BE2C (cell line): ENCODE results near the gene PLCB1.

Experiments used
- DNase-seq: peaks from one replicate; pipeline ENCODE4 v3.0.0-alpha.2; 2020
- H3K27me3 ChIP-seq: fragments of 250-450 bp; sonication (Bioruptor Pico); 2 replicates; pipeline ENCODE4 v1.5.1; 2020; ENCODE audit warnings: mild to moderate bottlenecking
- H3K36me3 ChIP-seq: fragments of 250-450 bp; sonication (Bioruptor Pico); 2 replicates; pipeline ENCODE4 v1.5.1; 2020; ENCODE audit warnings: mild to moderate bottlenecking
- H3K4me1 ChIP-seq: fragments of 250-450 bp; sonication (Bioruptor Pico); 2 replicates; pipeline ENCODE4 v1.5.1; 2020
- H3K4me3 ChIP-seq: 2 replicates; pipeline ENCODE4 v1.5.1; 2011; ENCODE audit warnings: low read depth, low read length
- H3K9me3 ChIP-seq: fragments of 250-450 bp; sonication (Bioruptor Pico); 2 replicates; pipeline ENCODE4 v1.5.1; 2020
- TF ChIP-seq, protein P1 (sequence below): IDR thresholded peaks from 2 replicates; pipeline ENCODE4 v1.5.1; 2012; ENCODE audit warnings: mild to moderate bottlenecking, low read depth, low read length

Gene PLCB1

DNA sequence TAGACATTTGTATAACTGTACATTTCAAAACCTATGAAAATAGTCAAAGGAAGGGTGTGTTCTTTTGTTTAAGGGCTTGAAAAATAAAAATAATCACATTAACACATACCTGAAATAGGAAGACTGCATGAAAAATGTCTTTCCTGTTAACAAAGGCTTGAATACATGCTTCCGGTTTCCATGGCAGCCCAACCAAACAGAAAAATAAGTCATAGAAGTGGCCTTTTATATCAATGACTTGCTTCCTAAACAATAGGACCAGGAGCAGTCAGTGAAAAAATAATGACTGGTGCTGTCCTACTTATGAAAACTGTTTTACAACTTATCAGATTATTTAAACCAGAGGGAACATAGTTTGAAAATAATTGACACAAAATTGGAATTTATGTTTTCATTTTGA, 524.3 kb downstream of the PLCB1 start:
- no peaks in the 10 kb centered on the region for H3K9me3 ChIP-seq
- H3K4me1 ChIP-seq: peaks cover 12% of the 10 kb centered on the region
- TF ChIP-seq, protein P1, sequence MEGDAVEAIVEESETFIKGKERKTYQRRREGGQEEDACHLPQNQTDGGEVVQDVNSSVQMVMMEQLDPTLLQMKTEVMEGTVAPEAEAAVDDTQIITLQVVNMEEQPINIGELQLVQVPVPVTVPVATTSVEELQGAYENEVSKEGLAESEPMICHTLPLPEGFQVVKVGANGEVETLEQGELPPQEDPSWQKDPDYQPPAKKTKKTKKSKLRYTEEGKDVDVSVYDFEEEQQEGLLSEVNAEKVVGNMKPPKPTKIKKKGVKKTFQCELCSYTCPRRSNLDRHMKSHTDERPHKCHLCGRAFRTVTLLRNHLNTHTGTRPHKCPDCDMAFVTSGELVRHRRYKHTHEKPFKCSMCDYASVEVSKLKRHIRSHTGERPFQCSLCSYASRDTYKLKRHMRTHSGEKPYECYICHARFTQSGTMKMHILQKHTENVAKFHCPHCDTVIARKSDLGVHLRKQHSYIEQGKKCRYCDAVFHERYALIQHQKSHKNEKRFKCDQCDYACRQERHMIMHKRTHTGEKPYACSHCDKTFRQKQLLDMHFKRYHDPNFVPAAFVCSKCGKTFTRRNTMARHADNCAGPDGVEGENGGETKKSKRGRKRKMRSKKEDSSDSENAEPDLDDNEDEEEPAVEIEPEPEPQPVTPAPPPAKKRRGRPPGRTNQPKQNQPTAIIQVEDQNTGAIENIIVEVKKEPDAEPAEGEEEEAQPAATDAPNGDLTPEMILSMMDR: no peak
- no peaks in the 10 kb centered on the region for H3K27me3 ChIP-seq
- DNase-seq: no peak
- H3K4me3 ChIP-seq: no peak overlapping the region
- H3K36me3 ChIP-seq: no peaks in the 10 kb centered on the region

DNA sequence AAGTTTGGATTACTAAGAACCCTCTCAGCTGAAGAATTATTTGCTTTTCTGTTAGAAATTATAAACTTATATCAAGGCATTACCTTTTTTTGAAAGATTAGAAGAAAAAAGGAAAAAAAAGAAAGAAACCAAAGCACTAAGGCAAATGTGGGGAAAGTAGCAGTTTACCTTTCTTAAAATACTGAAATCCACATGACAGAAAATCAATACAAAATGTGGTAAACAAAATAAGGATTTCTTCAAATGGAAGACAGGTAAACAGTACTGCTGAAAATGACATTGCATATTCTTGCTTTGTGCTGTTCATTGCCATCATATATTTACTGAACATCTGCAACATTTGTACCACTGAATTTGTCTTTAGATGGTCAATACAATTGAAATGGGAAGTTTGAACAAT, 525.6 kb downstream of the PLCB1 start:
- TF ChIP-seq, protein P1: no peak
- no peak for DNase-seq
- H3K4me3 ChIP-seq: no peak overlapping the region

DNA sequence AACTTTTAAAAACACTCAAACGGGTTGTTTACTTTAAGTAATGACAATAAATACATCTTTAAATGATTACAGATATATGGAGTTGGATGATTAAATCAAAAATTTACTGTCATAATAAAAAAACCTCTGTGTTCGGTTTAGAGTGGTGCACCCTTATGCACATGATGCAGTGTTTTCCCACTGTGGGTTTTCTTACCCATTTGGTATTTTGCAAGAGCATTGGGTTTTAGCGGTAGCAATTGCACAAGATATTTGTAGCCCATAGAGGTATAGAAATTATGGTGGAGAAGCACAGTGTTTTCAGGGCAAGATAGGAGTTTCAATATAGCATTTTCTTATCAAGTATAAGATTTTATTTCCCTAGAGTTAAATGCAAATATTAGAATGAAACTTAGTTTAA, 526.0 kb downstream of the PLCB1 start:
- no peak for DNase-seq
- Histone ChIP-seq H3K36me3 (no peaks in the 10 kb centered on the region), H3K27me3 (no peaks in the 10 kb centered on the region), H3K4me1 (peaks cover 14% of the 10 kb centered on the region), H3K9me3 (no peaks in the 10 kb centered on the region), H3K4me3 (no peak overlapping the region)
- TF ChIP-seq, protein P1: no peak

More for the DNA sequence above, 525.6 kb downstream of the PLCB1 start:
- H3K9me3 ChIP-seq: no peaks in the 10 kb centered on the region
- H3K4me1 ChIP-seq: peaks cover 13% of the 10 kb centered on the region
- H3K27me3 ChIP-seq: no peaks in the 10 kb centered on the region
- no peaks in the 10 kb centered on the region for H3K36me3 ChIP-seq

DNA sequence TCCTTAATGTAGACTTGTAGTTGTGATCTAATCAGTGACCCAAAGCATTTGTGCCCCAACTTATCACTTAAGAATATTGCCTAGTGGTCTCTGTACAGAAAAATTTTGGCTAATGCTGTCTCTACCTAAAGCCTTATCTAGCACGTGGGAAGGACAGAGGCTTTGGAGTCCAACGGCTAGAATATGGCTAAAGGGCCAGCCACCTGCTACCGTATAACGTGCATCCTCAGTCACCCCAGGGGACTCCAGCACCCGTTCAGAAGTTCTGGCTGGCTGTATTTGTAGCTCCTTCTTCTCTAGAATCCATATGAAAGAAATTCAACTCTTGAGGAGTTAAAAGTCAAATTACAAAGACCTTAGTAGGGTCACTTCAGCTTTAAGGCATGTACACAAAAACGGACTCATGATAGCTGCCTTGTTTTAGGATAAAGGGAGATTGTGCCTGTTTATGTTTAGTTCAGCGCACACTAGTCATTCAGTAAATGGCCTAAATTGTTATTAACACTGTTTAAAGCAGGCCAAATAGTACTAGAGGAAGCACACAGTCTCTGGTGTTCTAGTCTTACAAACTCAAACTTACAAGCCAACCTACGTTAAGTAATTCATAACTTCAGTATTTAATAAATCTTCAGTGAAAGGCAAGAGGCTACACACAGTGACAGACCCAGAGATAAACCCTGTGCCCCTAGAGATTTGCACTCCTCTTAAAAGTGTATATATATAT, 529.3 kb downstream of the PLCB1 start:
- DNase-seq: no peak
- H3K27me3 ChIP-seq: no peaks in the 10 kb centered on the region
- H3K4me3 ChIP-seq: no peak overlapping the region
- H3K9me3 ChIP-seq: no peaks in the 10 kb centered on the region
- TF ChIP-seq, protein P1: no peak
- H3K4me1 ChIP-seq: peaks cover 11% of the 10 kb centered on the region
- no peaks in the 10 kb centered on the region for H3K36me3 ChIP-seq

DNA sequence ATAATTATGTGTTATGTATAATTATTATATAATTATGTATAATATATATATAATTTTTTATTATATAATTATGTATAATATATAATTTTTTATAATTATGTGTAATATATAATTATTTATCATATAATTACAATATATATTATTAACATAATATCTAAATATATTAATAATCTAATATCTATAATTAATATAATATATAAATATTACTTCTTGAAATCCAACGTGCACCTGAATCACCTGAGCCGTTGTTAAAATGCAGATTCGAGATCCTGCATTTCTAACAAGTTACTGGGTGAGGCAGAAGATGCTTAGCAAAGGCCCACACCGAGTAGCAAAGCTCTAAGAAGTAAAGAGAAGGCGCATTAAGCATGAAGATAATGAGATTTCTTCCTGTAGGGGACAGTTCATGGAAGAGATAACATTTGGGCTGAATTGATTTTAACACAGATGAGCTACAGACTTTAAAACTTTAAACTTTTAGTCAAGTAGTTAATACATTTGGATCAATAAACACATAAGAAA, 530.4 kb downstream of the PLCB1 start:
- H3K27me3 ChIP-seq: no peaks in the 10 kb centered on the region
- no peak for DNase-seq

DNA sequence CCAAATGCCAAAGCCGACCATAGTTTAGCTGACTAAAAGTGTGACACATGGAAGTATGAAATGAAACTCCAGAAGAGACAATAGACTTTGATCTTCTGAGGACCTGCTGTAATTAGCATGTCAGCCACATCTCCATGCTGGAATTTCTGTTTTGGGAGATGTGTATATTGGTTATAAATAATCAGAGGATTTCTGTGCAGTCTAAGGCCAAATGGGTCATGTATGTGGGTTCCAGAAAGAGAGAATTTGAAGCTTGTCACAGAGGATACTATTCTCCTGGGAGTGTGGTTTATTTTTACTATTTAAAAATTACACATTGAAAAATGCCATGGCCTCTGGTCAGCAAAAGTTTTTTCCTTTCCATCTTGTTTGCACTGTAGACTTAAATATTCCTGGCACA, 531.4 kb downstream of the PLCB1 start:
- no peaks in the 10 kb centered on the region for H3K9me3 ChIP-seq
- TF ChIP-seq, protein P1: no peak
- no peak for DNase-seq

More for the DNA sequence above, 530.4 kb downstream of the PLCB1 start:
- TF ChIP-seq, protein P1: no peak
- Histone ChIP-seq H3K9me3 (no peaks in the 10 kb centered on the region), H3K36me3 (no peaks in the 10 kb centered on the region; the same call in 1 of the 2 replicates), H3K4me1 (peaks cover 7% of the 10 kb centered on the region), H3K4me3 (no peak overlapping the region)

More for the DNA sequence above, 531.4 kb downstream of the PLCB1 start:
- H3K4me1 ChIP-seq: peaks cover 7% of the 10 kb centered on the region
- no peaks in the 10 kb centered on the region for H3K27me3 ChIP-seq
- no peaks in the 10 kb centered on the region; the same call in 1 of the 2 replicates for H3K36me3 ChIP-seq
- no peak overlapping the region for H3K4me3 ChIP-seq
